GM23338 (cell line): ENCODE results near the gene TRIO. TPM values are rescaled to one million over a fixed set of nuclear protein-coding genes. Genes with fewer than 3 reads are reported as not detected.

Experiments used
- ATAC-seq: fragments of 200-7000 bp; cut with Tn5 transposase; 3 replicates; pipeline ENCODE4 v1.9.1; 2020
- DNase-seq: peaks from one replicate; pipeline ENCODE4 v3.0.0-alpha.2; 2015; ENCODE audit warnings: low spot score
- H2AFZ ChIP-seq: fragments of 200-600 bp; sonication (generic); 2 replicates; pipeline ENCODE4 v1.8.0; 2016; ENCODE audit warnings: antibody characterized with exemption, mild to moderate bottlenecking, moderate library complexity
- H3F3A ChIP-seq: fragments of 200-600 bp; sonication (generic); replicated peaks from 2 replicates; pipeline ENCODE4 v1.8.0; 2017; ENCODE audit warnings: antibody characterized with exemption, mixed run types, low read depth
- H3K27ac ChIP-seq: fragments of 200-600 bp; sonication (generic); 2 replicates; pipeline ENCODE4 v1.6.1; 2016; ENCODE audit warnings: low read depth
- H3K27me3 ChIP-seq: fragments of 200-600 bp; sonication (generic); 2 replicates; pipeline ENCODE4 v1.8.0; 2016; ENCODE audit warnings: mild to moderate bottlenecking, mixed run types, moderate library complexity; ENCODE audit not compliant: insufficient read depth
- H3K36me3 ChIP-seq: fragments of 200-600 bp; sonication (generic); 2 replicates; pipeline ENCODE4 v1.8.0; 2016; ENCODE audit warnings: mild to moderate bottlenecking; ENCODE audit not compliant: insufficient read depth
- H3K4me1 ChIP-seq: fragments of 200-600 bp; sonication (generic); 2 replicates; pipeline ENCODE4 v1.8.0; 2016; ENCODE audit warnings: mild to moderate bottlenecking, moderate library complexity; ENCODE audit not compliant: insufficient read depth
- H3K4me2 ChIP-seq: fragments of 200-600 bp; sonication (generic); 2 replicates; pipeline ENCODE4 v1.7.1; 2017; ENCODE audit warnings: mixed run types
- H3K4me3 ChIP-seq: fragments of 200-600 bp; sonication (generic); 2 replicates; pipeline ENCODE4 v1.6.1; 2016; ENCODE audit warnings: mixed run types
- H3K79me2 ChIP-seq: fragments of 200-600 bp; sonication (generic); replicated peaks from 2 replicates; pipeline ENCODE4 v1.8.0; 2017; ENCODE audit warnings: mild to moderate bottlenecking; ENCODE audit not compliant: insufficient read depth
- H3K9me2 ChIP-seq: fragments of 200-600 bp; sonication (generic); 2 replicates; pipeline ENCODE4 v1.8.0; 2017; ENCODE audit not compliant: insufficient read depth
- H4K20me1 ChIP-seq: fragments of 200-600 bp; sonication (generic); replicated peaks from 2 replicates; pipeline ENCODE4 v1.8.0; 2017; ENCODE audit warnings: mild to moderate bottlenecking; ENCODE audit not compliant: insufficient read depth
- H3K27ac Mint-ChIP-seq: 2 replicates; pipeline ENCODE4 v1.8.0; 2020; ENCODE audit warnings: inconsistent platforms, mild to moderate bottlenecking, moderate library complexity, mixed read lengths
- H3K27me3 Mint-ChIP-seq: 3 replicates; pipeline ENCODE4 v1.8.0; 2022; ENCODE audit warnings: low read depth, mild to moderate bottlenecking, moderate library complexity, mixed read lengths, inconsistent platforms; ENCODE audit not compliant: insufficient read depth, poor library complexity
- H3K36me3 Mint-ChIP-seq: 3 replicates; pipeline ENCODE4 v1.8.0; 2021; ENCODE audit warnings: low read depth, mild to moderate bottlenecking, inconsistent platforms, moderate library complexity, mixed read lengths
- H3K4me1 Mint-ChIP-seq: 3 replicates; pipeline ENCODE4 v1.8.0; 2020; ENCODE audit warnings: mild to moderate bottlenecking, inconsistent platforms, mixed read lengths
- H3K4me3 Mint-ChIP-seq: 3 replicates; pipeline ENCODE4 v1.8.0; 2021; ENCODE audit warnings: moderate library complexity, mild to moderate bottlenecking, inconsistent platforms, mixed read lengths
- H3K9me3 Mint-ChIP-seq: 3 replicates; pipeline ENCODE4 v1.8.0; 2020; ENCODE audit warnings: moderate library complexity, mild to moderate bottlenecking, inconsistent platforms, mixed read lengths
- CTCF ChIP-seq, 2 experiments: fragments of 200-600 bp in 1 of 2; sonication (generic) in 1 of 2; conservative IDR thresholded peaks; 2 replicates each; pipeline versions ENCODE4 v1.5.1 to v1.6.1; 2016 to 2017; ENCODE audit warnings: antibody characterized with exemption in 2 of 2, low read depth in 2 of 2, mild to moderate bottlenecking in 2 of 2, moderate library complexity in 1 of 2
- ETS1 ChIP-seq: IDR thresholded peaks from 2 replicates; pipeline ENCODE4 v1.6.1; 2016; ENCODE audit warnings: antibody characterized with exemption
- EZH2 ChIP-seq: fragments of 200-600 bp; sonication (generic); IDR thresholded peaks from one replicate; pipeline ENCODE4 v1.8.0; 2017; ENCODE audit warnings: antibody characterized with exemption, mild to moderate bottlenecking, low read depth; ENCODE audit not compliant: unreplicated experiment
- JUNB ChIP-seq: IDR thresholded peaks from one replicate; pipeline ENCODE4 v1.6.1; 2016; ENCODE audit warnings: antibody characterized with exemption; ENCODE audit not compliant: unreplicated experiment
- NANOG ChIP-seq: IDR thresholded peaks from 2 replicates; pipeline ENCODE4 v1.6.1; 2016; ENCODE audit warnings: antibody characterized with exemption, borderline replicate concordance
- POLR2AphosphoS5 ChIP-seq: IDR thresholded peaks from 2 replicates; pipeline ENCODE4 v1.6.1; 2016; ENCODE audit warnings: antibody characterized with exemption, low read depth
- REST ChIP-seq: IDR thresholded peaks from one replicate; pipeline ENCODE4 v1.6.1; 2018; ENCODE audit warnings: antibody characterized with exemption; ENCODE audit not compliant: unreplicated experiment
- STAT1 ChIP-seq: IDR thresholded peaks from one replicate; pipeline ENCODE4 v1.6.1; 2016; ENCODE audit warnings: antibody characterized with exemption; ENCODE audit not compliant: unreplicated experiment
- ZNF114 ChIP-seq: fragments of 250-450 bp; sonication (Bioruptor Pico); IDR thresholded peaks from 2 replicates; pipeline ENCODE4 v1.5.0; 2020; ENCODE audit warnings: mild to moderate bottlenecking, moderate library complexity
- ZNF331 ChIP-seq: fragments of 250-450 bp; sonication (Bioruptor Pico); IDR thresholded peaks from 2 replicates; pipeline ENCODE4 v1.5.0; 2020; ENCODE audit warnings: low read depth, mild to moderate bottlenecking, moderate library complexity
- ZNF462 ChIP-seq: fragments of 250-450 bp; sonication (Bioruptor Pico); IDR thresholded peaks from 2 replicates; pipeline ENCODE4 v1.5.0; 2020; ENCODE audit warnings: mild to moderate bottlenecking, moderate library complexity
- polyA plus RNA-seq: library from polyadenylated mRNA; unstranded; fragments of >200 nt; fragmentation: Nextera tagmentation; extraction: Ambion mirVana; gene quantifications from 2 replicates; pipeline ENCODE4 v1.2.1, GENCODE V29; 2016
- total RNA-seq: library from RNA; depleted of rRNA; stranded (reverse); fragments of >200 nt; shearing (Covaris generic); gene quantifications from 2 replicates; pipeline ENCODE4 v1.2.3, GENCODE V29; 2014

Gene TRIO
- total and polyA plus RNA-seq, 2 experiments from 2014 or later, result 13.8 to 113 TPM

- TF ChIP-seq REST, result no peak
- no peak for TF ChIP-seq NANOG
- TF ChIP-seq ZNF331 (CRISPR knock-in tag), result no peak
- no peak for TF ChIP-seq ZNF114
- TF ChIP-seq CTCF (conservative IDR thresholded peaks at IDR 0.05; ENCODE audit: low read depth in 2 of 2), result no peak
Measured at GRCh38 chr5:14127587-14127986, 15.6 kb upstream of the TRIO start (continued).

GRCh38 chr5:14128079-14128478 lies 15.1 kb upstream of the TRIO start:
- ATAC-seq, result no peak
- Mint-ChIP-seq H3K4me3 (no peak overlapping the region), H3K27me3 (peaks cover 4% of the 10 kb centered on the region)
- TF ChIP-seq NANOG, result no peak
- no peak for TF ChIP-seq JUNB
- no peak for TF ChIP-seq ZNF462
- TF ChIP-seq ETS1, result no peak
- no peak for TF ChIP-seq EZH2
- TF ChIP-seq POLR2AphosphoS5, result no peak
- TF ChIP-seq STAT1, result no peak
- no peak for TF ChIP-seq CTCF (conservative IDR thresholded peaks at IDR 0.05; ENCODE audit: low read depth in 2 of 2)

More at GRCh38 chr5:14128079-14128478, 15.1 kb upstream of the TRIO start:
- no peak for DNase-seq
- no peaks in the 10 kb centered on the region for H3K27me3 ChIP-seq
- no peaks in the 10 kb centered on the region for H3K36me3 Mint-ChIP-seq
- H3K9me2 ChIP-seq, result 0 out of 2 replicates have a peak, but pooled peaks cover 6% of the 10 kb centered on the region
- H3F3A ChIP-seq, result no peaks in the 10 kb centered on the region
- H3K9me3 Mint-ChIP-seq, result no peaks in the 10 kb centered on the region
- H3K4me3 ChIP-seq, result no peak overlapping the region
- no peak overlapping the region for H3K27ac Mint-ChIP-seq
- H4K20me1 ChIP-seq, result no peaks in the 10 kb centered on the region
- H3K79me2 ChIP-seq, result no peaks in the 10 kb centered on the region
- no peak overlapping the region for H3K27ac ChIP-seq
- H3K36me3 ChIP-seq, result no peaks in the 10 kb centered on the region
- no peak overlapping the region for H2AFZ ChIP-seq
- H3K4me2 ChIP-seq, result no peak overlapping the region
- H3K4me1 Mint-ChIP-seq, result peaks cover 6% of the 10 kb centered on the region; the same call in 1 of the 3 replicates
- H3K4me1 ChIP-seq, result no peaks in the 10 kb centered on the region
